ENCODE measurements around the gene EPHB1.

- TF ChIP-seq CTCF (IDR thresholded peaks at IDR 0.05) (no peak), POLR2A (IDR thresholded peaks at IDR 0.05) (no peak)
These were observed 84.9 kb downstream of the EPHB1 start for GRCh38 chr3:134879990-134880389.
